ENCODE results near the gene TRIB2. TPM values are rescaled to one million over a fixed set of nuclear protein-coding genes. Genes with fewer than 3 reads are reported as not detected.

TRIB2 gene
- total RNA-seq, 1 donor from 2014 or later: 142 TPM

- H3K4me1 Mint-ChIP-seq (ENCODE audit: unreplicated experiment): peaks cover 66% of the 10 kb centered on the region
- H3K27me3 Mint-ChIP-seq (ENCODE audit: unreplicated experiment): no peaks in the 10 kb centered on the region
- H3K27ac Mint-ChIP-seq (ENCODE audit: unreplicated experiment): peak overlapping the region; percentile 42
- H3K4me3 Mint-ChIP-seq (ENCODE audit: unreplicated experiment): peak overlapping the region; percentile 99
- TF ChIP-seq, protein P1, sequence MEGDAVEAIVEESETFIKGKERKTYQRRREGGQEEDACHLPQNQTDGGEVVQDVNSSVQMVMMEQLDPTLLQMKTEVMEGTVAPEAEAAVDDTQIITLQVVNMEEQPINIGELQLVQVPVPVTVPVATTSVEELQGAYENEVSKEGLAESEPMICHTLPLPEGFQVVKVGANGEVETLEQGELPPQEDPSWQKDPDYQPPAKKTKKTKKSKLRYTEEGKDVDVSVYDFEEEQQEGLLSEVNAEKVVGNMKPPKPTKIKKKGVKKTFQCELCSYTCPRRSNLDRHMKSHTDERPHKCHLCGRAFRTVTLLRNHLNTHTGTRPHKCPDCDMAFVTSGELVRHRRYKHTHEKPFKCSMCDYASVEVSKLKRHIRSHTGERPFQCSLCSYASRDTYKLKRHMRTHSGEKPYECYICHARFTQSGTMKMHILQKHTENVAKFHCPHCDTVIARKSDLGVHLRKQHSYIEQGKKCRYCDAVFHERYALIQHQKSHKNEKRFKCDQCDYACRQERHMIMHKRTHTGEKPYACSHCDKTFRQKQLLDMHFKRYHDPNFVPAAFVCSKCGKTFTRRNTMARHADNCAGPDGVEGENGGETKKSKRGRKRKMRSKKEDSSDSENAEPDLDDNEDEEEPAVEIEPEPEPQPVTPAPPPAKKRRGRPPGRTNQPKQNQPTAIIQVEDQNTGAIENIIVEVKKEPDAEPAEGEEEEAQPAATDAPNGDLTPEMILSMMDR (IDR thresholded peaks at IDR 0.05): peak; percentile 28
- DNase-seq (ENCODE audit: extremely low spot score, unreplicated experiment): no peak
- H3K36me3 Mint-ChIP-seq (ENCODE audit: unreplicated experiment): peaks cover 55% of the 10 kb centered on the region
- no peaks in the 10 kb centered on the region for H3K9me3 Mint-ChIP-seq (ENCODE audit: unreplicated experiment)
Measured at GRCh38 chr2:12722447-12723316, 5.9 kb downstream of the TRIB2 start.

DNA sequence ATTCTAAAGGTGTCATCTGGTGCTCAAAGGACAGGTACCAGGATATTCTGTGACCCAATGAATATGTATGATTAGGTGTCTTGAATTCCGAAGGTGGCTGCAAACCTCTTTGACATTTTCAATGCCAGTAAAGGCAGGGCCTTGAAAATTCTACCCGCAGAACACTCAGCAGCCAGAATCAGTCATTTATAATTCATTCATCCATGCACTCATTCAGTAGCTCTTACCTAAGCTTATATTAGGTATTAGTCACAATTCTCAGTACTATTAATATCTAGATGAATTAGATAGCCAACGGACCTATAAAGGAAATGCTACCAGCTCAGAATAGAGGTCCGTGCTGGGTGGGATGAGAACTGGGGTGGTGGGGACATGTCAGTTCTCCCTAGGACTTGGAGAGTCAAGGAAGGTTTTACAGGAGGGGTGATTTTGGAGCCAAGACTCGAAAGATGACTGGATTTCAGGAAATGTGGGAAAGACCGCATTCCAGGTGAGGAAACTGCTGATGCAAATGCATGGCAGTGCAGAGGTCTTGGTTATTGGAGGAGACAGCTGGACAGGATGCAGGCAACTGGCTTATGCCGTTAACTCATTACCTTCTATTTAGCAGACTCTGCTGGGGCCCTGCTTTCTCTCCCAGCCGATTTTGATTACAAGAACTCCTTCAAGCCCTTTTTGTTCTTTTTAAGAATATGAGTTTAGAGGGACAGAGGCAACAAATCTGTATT lies 7.2 kb downstream of the TRIB2 start:
- no peaks in the 10 kb centered on the region for H3K9me3 Mint-ChIP-seq (ENCODE audit: unreplicated experiment)
- no peak for DNase-seq (ENCODE audit: extremely low spot score, unreplicated experiment)
- peaks cover 60% of the 10 kb centered on the region for H3K36me3 Mint-ChIP-seq (ENCODE audit: unreplicated experiment)
- TF ChIP-seq, protein P1 (IDR thresholded peaks at IDR 0.05): no peak
- H3K27ac Mint-ChIP-seq (ENCODE audit: unreplicated experiment): no peak overlapping the region
- H3K4me1 Mint-ChIP-seq (ENCODE audit: unreplicated experiment): peaks cover 77% of the 10 kb centered on the region
- H3K27me3 Mint-ChIP-seq (ENCODE audit: unreplicated experiment): no peaks in the 10 kb centered on the region
- H3K4me3 Mint-ChIP-seq (ENCODE audit: unreplicated experiment): no peak overlapping the region

GRCh38 chr2:12725233-12726187 lies 8.8 kb downstream of the TRIB2 start:
- Mint-ChIP-seq H3K36me3 (ENCODE audit: unreplicated experiment) (peaks cover 69% of the 10 kb centered on the region), H3K9me3 (ENCODE audit: unreplicated experiment) (no peaks in the 10 kb centered on the region), H3K4me3 (ENCODE audit: unreplicated experiment) (no peak overlapping the region), H3K4me1 (ENCODE audit: unreplicated experiment) (peaks cover 78% of the 10 kb centered on the region), H3K27ac (ENCODE audit: unreplicated experiment) (no peak overlapping the region), H3K27me3 (ENCODE audit: unreplicated experiment) (no peaks in the 10 kb centered on the region)
- no peak for DNase-seq (ENCODE audit: extremely low spot score, unreplicated experiment)
- TF ChIP-seq, protein P1 (IDR thresholded peaks at IDR 0.05): no peak

DNA sequence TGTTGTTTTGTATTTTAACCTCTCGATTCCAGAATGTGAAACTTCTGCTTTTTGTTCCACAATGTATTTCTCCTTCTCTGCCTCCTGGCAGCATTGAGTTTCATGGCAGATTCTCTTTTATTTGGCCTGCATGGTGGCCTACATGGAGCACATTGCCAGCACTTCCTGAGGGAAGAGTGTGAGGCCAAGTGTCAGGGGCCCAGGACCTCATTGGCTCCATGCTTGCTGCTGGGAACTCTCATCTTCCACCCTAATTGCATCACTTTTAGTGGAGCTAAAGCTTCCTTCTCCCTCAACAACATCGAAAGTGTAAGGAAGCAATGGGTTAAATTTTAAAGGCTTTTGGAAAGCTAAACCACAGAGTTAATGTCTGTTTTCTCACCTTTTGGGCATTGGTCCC lies 9.5 kb downstream of the TRIB2 start:
- Mint-ChIP-seq H3K4me1 (ENCODE audit: unreplicated experiment) (peaks cover 74% of the 10 kb centered on the region), H3K36me3 (ENCODE audit: unreplicated experiment) (peaks cover 74% of the 10 kb centered on the region), H3K27me3 (ENCODE audit: unreplicated experiment) (no peaks in the 10 kb centered on the region), H3K4me3 (ENCODE audit: unreplicated experiment) (no peak overlapping the region), H3K27ac (ENCODE audit: unreplicated experiment) (no peak overlapping the region), H3K9me3 (ENCODE audit: unreplicated experiment) (no peaks in the 10 kb centered on the region)
- DNase-seq (ENCODE audit: extremely low spot score, unreplicated experiment): no peak
- TF ChIP-seq, protein P1 (IDR thresholded peaks at IDR 0.05): no peak
